SU-DHL-6 (cell line): ENCODE results near the gene ACOT11.
"Not testable (repeated sequence)": the region's sequence is repeated elsewhere in the genome, so short reads cannot be mapped to it uniquely, and the experiment has no call there.

ENCODE experiments used
- H2AFZ ChIP-seq: fragments of 200-600 bp; sonication (generic); 2 replicates; pipeline ENCODE4 v1.6.1; 2014; ENCODE audit warnings: low read depth, mild to moderate bottlenecking, moderate library complexity, mixed read lengths, antibody characterized with exemption, low read length; ENCODE audit not compliant: severe bottlenecking
- H3F3A ChIP-seq: fragments of 200-600 bp; shearing (Covaris generic); 2 replicates; pipeline ENCODE4 v1.6.0; 2016; ENCODE audit warnings: antibody characterized with exemption, mild to moderate bottlenecking; ENCODE audit not compliant: insufficient read depth
- H3K27ac ChIP-seq: fragments of 200-600 bp; sonication (generic); 2 replicates; pipeline ENCODE4 v1.5.1; 2016; ENCODE audit warnings: low read depth, mild to moderate bottlenecking, low read length, moderate library complexity, mixed read lengths
- H3K27me3 ChIP-seq: fragments of 200-600 bp; sonication (generic), shearing (Covaris generic); 2 replicates; pipeline ENCODE4 v1.6.0; 2014; ENCODE audit warnings: mild to moderate bottlenecking, low read length
- H3K36me3 ChIP-seq: fragments of 200-600 bp; sonication (generic); 2 replicates; pipeline ENCODE4 v1.6.1; 2014; ENCODE audit warnings: mild to moderate bottlenecking, low read length, mixed read lengths
- H3K4me2 ChIP-seq: fragments of 300-600, 200-600 bp; shearing (Covaris generic), sonication (generic); 2 replicates; pipeline ENCODE4 v1.6.0; 2014; ENCODE audit warnings: low read length, low read depth, mild to moderate bottlenecking; ENCODE audit not compliant: poor library complexity, severe bottlenecking
- H3K4me3 ChIP-seq: fragments of 200-600 bp; sonication (generic); 2 replicates; pipeline ENCODE4 v1.5.1; 2014; ENCODE audit warnings: antibody characterized with exemption, low read length, mild to moderate bottlenecking, mixed read lengths; ENCODE audit not compliant: insufficient read depth, poor library complexity, severe bottlenecking
- H3K79me2 ChIP-seq: fragments of 200-600 bp; sonication (generic); 2 replicates; pipeline ENCODE4 v1.6.1; 2014; ENCODE audit warnings: mild to moderate bottlenecking, low read length, moderate library complexity; ENCODE audit not compliant: insufficient read depth
- H3K9ac ChIP-seq: fragments of 200-600 bp; sonication (generic); 2 replicates; pipeline ENCODE4 v1.7.0; 2014; ENCODE audit warnings: mild to moderate bottlenecking, low read length
- H3K9me2 ChIP-seq: fragments of 200-600 bp; sonication (generic); replicated peaks from 2 replicates; pipeline ENCODE4 v1.6.1; 2014; ENCODE audit warnings: low read length; ENCODE audit not compliant: insufficient read depth
- H3K9me3 ChIP-seq: fragments of 200-600 bp; sonication (generic); 2 replicates; pipeline ENCODE4 v1.6.1; 2014; ENCODE audit warnings: low read length, mixed read lengths; ENCODE audit not compliant: insufficient read depth
- H4K20me1 ChIP-seq: fragments of 200-600 bp; sonication (generic); 2 replicates; pipeline ENCODE4 v1.6.1; 2014; ENCODE audit warnings: low read depth, mild to moderate bottlenecking, antibody characterized with exemption, low read length, moderate library complexity, mixed read lengths
- EZH2phosphoT487 ChIP-seq: fragments of 200-600 bp; sonication (generic), shearing (Covaris generic); conservative IDR thresholded peaks from 2 replicates; pipeline ENCODE4 v1.6.1; 2018; ENCODE audit warnings: mild to moderate bottlenecking, antibody characterized with exemption, low read length, moderate library complexity, mixed read lengths
- TF ChIP-seq, protein P1 (sequence below): fragments of 200-600 bp; sonication (generic); IDR thresholded peaks from one replicate; pipeline ENCODE4 v1.5.1; 2017; ENCODE audit warnings: antibody characterized with exemption, mild to moderate bottlenecking, low read length, moderate library complexity; ENCODE audit not compliant: insufficient read depth, poor library complexity, severe bottlenecking

ACOT11 gene

DNA sequence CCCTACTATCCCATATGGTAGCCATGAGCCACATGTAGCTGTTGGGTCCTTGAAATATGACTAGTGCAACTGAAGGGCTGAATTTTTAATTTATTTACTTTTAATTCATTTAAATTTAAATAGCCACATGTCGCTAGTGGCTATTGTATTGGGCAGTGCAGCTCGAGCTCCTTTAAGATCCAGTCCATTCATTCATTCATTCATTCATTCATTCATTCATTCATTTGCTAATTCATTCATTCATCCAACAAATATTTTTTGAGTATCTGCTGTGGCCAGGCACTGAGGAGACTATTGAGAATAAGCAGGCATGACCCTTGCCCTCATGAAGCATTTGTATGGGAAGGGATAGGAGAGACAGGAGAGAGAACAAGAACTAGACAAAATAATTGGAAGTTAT, 29.5 kb upstream of the ACOT11 start:
- Histone ChIP-seq H3K4me3 (no peak overlapping the region), H3K9ac (no peak overlapping the region), H3K36me3 (no peaks in the 10 kb centered on the region), H3K9me3 (no peaks in the 10 kb centered on the region), H4K20me1 (no peaks in the 10 kb centered on the region), H3K4me2 (no peak overlapping the region), H3K9me2 (no peaks in the 10 kb centered on the region), H3K79me2 (no peaks in the 10 kb centered on the region), H2AFZ (no peak overlapping the region), H3K27ac (no peak overlapping the region), H3F3A (no peaks in the 10 kb centered on the region), H3K27me3 (no peaks in the 10 kb centered on the region)
- no peak for TF ChIP-seq EZH2phosphoT487
- TF ChIP-seq, protein P1, sequence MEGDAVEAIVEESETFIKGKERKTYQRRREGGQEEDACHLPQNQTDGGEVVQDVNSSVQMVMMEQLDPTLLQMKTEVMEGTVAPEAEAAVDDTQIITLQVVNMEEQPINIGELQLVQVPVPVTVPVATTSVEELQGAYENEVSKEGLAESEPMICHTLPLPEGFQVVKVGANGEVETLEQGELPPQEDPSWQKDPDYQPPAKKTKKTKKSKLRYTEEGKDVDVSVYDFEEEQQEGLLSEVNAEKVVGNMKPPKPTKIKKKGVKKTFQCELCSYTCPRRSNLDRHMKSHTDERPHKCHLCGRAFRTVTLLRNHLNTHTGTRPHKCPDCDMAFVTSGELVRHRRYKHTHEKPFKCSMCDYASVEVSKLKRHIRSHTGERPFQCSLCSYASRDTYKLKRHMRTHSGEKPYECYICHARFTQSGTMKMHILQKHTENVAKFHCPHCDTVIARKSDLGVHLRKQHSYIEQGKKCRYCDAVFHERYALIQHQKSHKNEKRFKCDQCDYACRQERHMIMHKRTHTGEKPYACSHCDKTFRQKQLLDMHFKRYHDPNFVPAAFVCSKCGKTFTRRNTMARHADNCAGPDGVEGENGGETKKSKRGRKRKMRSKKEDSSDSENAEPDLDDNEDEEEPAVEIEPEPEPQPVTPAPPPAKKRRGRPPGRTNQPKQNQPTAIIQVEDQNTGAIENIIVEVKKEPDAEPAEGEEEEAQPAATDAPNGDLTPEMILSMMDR = no peak

DNA sequence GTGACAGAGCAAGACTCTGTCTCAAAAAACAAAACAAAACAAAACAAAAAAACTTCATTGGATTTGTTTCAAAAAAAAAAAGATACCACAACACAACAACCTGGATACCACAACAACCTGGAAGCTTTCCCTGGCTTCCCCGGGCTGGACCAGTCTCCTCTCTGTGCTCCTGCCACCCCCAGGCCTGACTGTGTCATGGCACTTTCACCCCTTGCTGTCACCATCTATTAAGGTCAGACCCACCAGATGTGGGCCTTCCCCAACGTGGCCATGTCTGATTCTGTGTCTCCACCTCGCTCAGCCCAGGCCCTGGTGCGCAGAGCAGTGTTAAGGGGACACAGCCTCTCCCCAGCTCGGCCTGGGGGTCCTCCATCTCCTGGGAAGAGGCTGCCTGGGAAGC, 28.3 kb upstream of the ACOT11 start:
- no peak overlapping the region for H3K4me2 ChIP-seq
- H3K36me3 ChIP-seq = no peaks in the 10 kb centered on the region
- no peaks in the 10 kb centered on the region for H3K27me3 ChIP-seq
- no peak overlapping the region for H3K4me3 ChIP-seq
- TF ChIP-seq EZH2phosphoT487 = no peak
- TF ChIP-seq, protein P1 = no peak
- H2AFZ ChIP-seq = no peak overlapping the region
- H3K27ac ChIP-seq = no peak overlapping the region
- H3K9ac ChIP-seq = no peak overlapping the region
- H3K9me2 ChIP-seq = no peaks in the 10 kb centered on the region
- H3F3A ChIP-seq = no peaks in the 10 kb centered on the region
- H3K9me3 ChIP-seq = no peaks in the 10 kb centered on the region
- no peaks in the 10 kb centered on the region for H3K79me2 ChIP-seq
- H4K20me1 ChIP-seq = no peaks in the 10 kb centered on the region

DNA sequence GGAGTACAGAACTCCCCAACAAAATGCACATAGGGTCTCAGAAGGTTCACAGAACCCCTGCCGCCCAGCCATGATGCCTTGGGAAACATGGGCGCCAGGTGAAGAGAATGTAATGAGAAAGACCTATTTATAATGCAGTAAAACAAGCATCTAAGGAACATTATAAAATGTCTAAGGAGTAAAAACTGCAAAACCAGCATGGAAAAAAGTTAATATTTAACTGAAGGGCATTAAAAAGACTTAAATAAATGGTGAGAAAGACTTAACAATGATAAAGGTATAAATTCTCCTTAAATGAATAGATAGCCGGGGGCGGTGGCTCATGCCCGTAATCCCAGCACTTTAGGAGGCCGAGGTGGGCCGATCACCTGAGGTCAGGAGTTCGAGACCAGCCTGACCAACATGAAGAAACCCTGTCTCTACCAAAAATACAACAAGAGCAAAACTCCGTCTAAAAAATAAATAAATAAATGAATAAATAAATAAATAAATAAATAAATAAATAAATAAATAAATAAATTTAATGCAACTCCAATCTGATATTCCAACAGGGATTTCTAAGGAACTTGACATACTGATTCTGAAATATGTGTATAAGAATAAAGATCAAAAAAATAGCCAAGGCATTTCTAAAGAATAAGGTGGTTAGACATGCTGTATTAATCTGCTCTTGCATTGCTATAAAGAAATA, 27.3 kb upstream of the ACOT11 start:
- no peak overlapping the region for H3K4me2 ChIP-seq
- H3K79me2 ChIP-seq = no peaks in the 10 kb centered on the region
- H3K27me3 ChIP-seq = no peaks in the 10 kb centered on the region
- no peaks in the 10 kb centered on the region for H3K36me3 ChIP-seq
- H3K9me3 ChIP-seq = no peaks in the 10 kb centered on the region
- no peak overlapping the region for H2AFZ ChIP-seq
- TF ChIP-seq, protein P1 = no peak
- no peak for TF ChIP-seq EZH2phosphoT487
- no peak overlapping the region for H3K27ac ChIP-seq
- no peaks in the 10 kb centered on the region for H3K9me2 ChIP-seq
- H3K4me3 ChIP-seq = no peak overlapping the region
- H4K20me1 ChIP-seq = no peaks in the 10 kb centered on the region
- H3K9ac ChIP-seq = no peak overlapping the region
- H3F3A ChIP-seq = no peaks in the 10 kb centered on the region

DNA sequence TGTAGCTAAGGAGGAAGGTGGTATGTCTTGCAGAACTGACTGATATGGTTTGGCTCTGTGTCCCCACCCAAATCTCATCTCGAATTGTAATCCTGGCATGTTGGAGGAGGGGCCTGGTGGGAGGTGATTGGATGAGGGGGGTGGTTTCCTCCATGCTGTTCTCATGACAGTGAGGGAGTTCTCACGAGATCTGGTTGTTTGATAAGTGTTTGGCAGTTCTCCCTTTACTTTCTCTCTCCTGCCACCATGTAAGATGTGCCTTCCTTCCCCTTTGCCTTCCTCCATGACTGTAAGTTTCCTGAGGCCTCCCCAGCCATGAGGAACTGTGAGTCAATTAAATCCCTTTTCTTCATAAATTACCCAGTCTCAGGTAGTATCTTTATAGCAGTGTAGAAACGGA, 21.5 kb upstream of the ACOT11 start:
- H3K27me3 ChIP-seq, H3K79me2 ChIP-seq, H4K20me1 ChIP-seq, H3K4me3 ChIP-seq, H2AFZ ChIP-seq, H3K36me3 ChIP-seq, H3K9ac ChIP-seq, H3K9me3 ChIP-seq, H3K9me2 ChIP-seq, H3F3A ChIP-seq, H3K4me2 ChIP-seq, H3K27ac ChIP-seq: not testable (repeated sequence)
